GM18511 (cell line): ENCODE data around the gene S100P.

Source experiments
- ATAC-seq: cut with Tn5 transposase; IDR thresholded peaks from one replicate; pipeline ENCODE4 v1.9.1; 2021; ENCODE audit warnings: mild to moderate bottlenecking, moderate library complexity; ENCODE audit not compliant: unreplicated experiment

The S100P gene

GRCh38 chr4:6695660-6696610 lies 2.3 kb downstream of the S100P start:
- ATAC-seq, result no peak

GRCh38 chr4:6696611-6697010 lies 2.9 kb downstream of the S100P start:
- ATAC-seq, result no peak

GRCh38 chr4:6697131-6697530 lies 3.5 kb downstream of the S100P start:
- no peak for ATAC-seq

- ATAC-seq, result no peak
Measured at GRCh38 chr4:6699388-6699787, 5.7 kb downstream of the S100P start.

- ATAC-seq, result no peak
Measured at GRCh38 chr4:6699903-6700302, 6.2 kb downstream of the S100P start.

- no peak for ATAC-seq
Measured at GRCh38 chr4:6701371-6701770, 7.7 kb downstream of the S100P start.

GRCh38 chr4:6702761-6703160 lies 9.1 kb downstream of the S100P start:
- ATAC-seq, result no peak

GRCh38 chr4:6703786-6704185 lies 10.1 kb downstream of the S100P start:
- ATAC-seq, result no peak

- no peak for ATAC-seq
Measured at GRCh38 chr4:6705646-6706045, 12.0 kb downstream of the S100P start.

GRCh38 chr4:6706173-6706572 lies 12.5 kb downstream of the S100P start:
- no peak for ATAC-seq

GRCh38 chr4:6709230-6710114 lies 15.8 kb downstream of the S100P start, which contains the start of gene MRFAP1L1:
TSS of gene MRFAP1L1 (minus strand) at chr4:6709865. CDS start at chr4:6709629, 236 bp downstream.
- ATAC-seq, result peak; percentile 74

GRCh38 chr4:6710282-6710681 lies 16.6 kb downstream of the S100P start:
- peak; percentile 16 for ATAC-seq

GRCh38 chr4:6710996-6711395 lies 17.3 kb downstream of the S100P start:
- ATAC-seq, result no peak

- no peak for ATAC-seq
Measured at GRCh38 chr4:6714954-6715353, 21.3 kb downstream of the S100P start.

GRCh38 chr4:6715704-6716017 lies 22.0 kb downstream of the S100P start:
- ATAC-seq, result no peak

GRCh38 chr4:6716018-6716911 lies 22.6 kb downstream of the S100P start, which contains the start of gene BLOC1S4:
TSS of gene BLOC1S4 (plus strand) at chr4:6716174. CDS start at chr4:6716210, 36 bp downstream.
- peak; percentile 72 for ATAC-seq

GRCh38 chr4:6716958-6717655 lies 23.4 kb downstream of the S100P start:
- no peak for ATAC-seq

GRCh38 chr4:6718932-6719610 lies 25.4 kb downstream of the S100P start:
- no peak for ATAC-seq

- no peak for ATAC-seq
Measured at GRCh38 chr4:6719611-6720179, 26.0 kb downstream of the S100P start.
